ENCODE data around the gene ACP1.

ACP1 gene

DNA sequence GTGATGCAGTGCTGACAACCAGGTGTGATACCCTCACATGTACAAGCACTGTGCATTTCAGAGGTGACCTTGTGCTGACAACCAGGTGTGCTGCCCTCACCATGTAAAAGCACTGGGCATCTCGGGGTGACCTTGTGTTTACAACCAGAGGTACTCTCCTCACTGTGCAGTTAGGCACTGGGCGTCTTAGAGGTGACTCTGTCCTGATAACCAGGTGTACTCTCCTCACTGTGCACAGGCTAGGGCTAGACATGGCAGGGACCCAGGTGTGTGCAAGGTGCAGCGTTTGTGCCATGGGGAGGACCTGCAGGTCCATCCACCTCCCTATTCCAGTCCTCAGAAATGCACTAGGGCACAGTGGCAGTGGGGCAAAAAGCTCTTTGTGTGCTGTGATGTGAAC is 31.6 kb downstream of the ACP1 start:
- TF ChIP-seq, protein P1, sequence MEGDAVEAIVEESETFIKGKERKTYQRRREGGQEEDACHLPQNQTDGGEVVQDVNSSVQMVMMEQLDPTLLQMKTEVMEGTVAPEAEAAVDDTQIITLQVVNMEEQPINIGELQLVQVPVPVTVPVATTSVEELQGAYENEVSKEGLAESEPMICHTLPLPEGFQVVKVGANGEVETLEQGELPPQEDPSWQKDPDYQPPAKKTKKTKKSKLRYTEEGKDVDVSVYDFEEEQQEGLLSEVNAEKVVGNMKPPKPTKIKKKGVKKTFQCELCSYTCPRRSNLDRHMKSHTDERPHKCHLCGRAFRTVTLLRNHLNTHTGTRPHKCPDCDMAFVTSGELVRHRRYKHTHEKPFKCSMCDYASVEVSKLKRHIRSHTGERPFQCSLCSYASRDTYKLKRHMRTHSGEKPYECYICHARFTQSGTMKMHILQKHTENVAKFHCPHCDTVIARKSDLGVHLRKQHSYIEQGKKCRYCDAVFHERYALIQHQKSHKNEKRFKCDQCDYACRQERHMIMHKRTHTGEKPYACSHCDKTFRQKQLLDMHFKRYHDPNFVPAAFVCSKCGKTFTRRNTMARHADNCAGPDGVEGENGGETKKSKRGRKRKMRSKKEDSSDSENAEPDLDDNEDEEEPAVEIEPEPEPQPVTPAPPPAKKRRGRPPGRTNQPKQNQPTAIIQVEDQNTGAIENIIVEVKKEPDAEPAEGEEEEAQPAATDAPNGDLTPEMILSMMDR (IDR thresholded peaks at IDR 0.05; ENCODE audit: borderline replicate concordance, control extremely low read depth, extremely low read depth, insufficient read depth, missing control alignments): no peak
- no peak for DNase-seq (ENCODE audit: low spot score)
- in situ Hi-C loops (cut with MboI; ENCODE audit: low sequenced_read_pairs, unreplicated experiment): no loop called here

DNA sequence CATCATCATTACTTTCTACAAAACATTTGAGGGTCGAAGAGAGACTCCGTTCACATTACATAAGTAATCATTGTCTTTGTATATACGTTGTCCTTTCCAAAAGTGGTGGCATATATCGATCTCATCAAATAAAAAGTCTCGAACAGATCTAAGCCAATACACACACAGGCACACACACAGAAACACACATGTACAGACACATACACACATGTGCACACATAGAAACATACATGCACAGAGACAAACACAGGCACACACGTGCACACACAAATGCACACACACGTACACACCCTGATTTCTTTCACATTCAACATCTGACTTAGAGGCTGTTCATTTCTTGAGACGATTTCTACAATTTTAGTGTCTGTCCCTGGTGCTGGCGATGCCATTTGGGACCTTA is 40.6 kb downstream of the ACP1 start:
- DNase-seq (ENCODE audit: low spot score): no peak
- TF ChIP-seq, protein P1 (IDR thresholded peaks at IDR 0.05; ENCODE audit: borderline replicate concordance, control extremely low read depth, extremely low read depth, insufficient read depth, missing control alignments): no peak
- in situ Hi-C loops (cut with MboI; ENCODE audit: low sequenced_read_pairs, unreplicated experiment): no loop called here

- TF ChIP-seq, protein P1 (IDR thresholded peaks at IDR 0.05; ENCODE audit: borderline replicate concordance, control extremely low read depth, extremely low read depth, insufficient read depth, missing control alignments): no peak
- no peak for DNase-seq (ENCODE audit: low spot score)
- in situ Hi-C loops (cut with MboI; ENCODE audit: low sequenced_read_pairs, unreplicated experiment): no loop called here
These were observed 44.6 kb downstream of the ACP1 start for GRCh38 chr2:309148-309953.

- in situ Hi-C loops (cut with MboI; ENCODE audit: low sequenced_read_pairs, unreplicated experiment): no loop called here
- no peak for DNase-seq (ENCODE audit: low spot score)
These were observed 45.3 kb downstream of the ACP1 start for GRCh38 chr2:309954-310510.

GRCh38 chr2:310994-311393 is 46.2 kb downstream of the ACP1 start:
- in situ Hi-C loops (cut with MboI; ENCODE audit: low sequenced_read_pairs, unreplicated experiment): no loop called here
- TF ChIP-seq, protein P1 (IDR thresholded peaks at IDR 0.05; ENCODE audit: borderline replicate concordance, control extremely low read depth, extremely low read depth, insufficient read depth, missing control alignments): no peak
- no peak for DNase-seq (ENCODE audit: low spot score)

More at GRCh38 chr2:309954-310510, 45.3 kb downstream of the ACP1 start:
- TF ChIP-seq, protein P1 (IDR thresholded peaks at IDR 0.05; ENCODE audit: borderline replicate concordance, control extremely low read depth, extremely low read depth, insufficient read depth, missing control alignments): no peak

GRCh38 chr2:313991-314390 is 49.2 kb downstream of the ACP1 start:
- in situ Hi-C loops (cut with MboI; ENCODE audit: low sequenced_read_pairs, unreplicated experiment): no loop called here
- DNase-seq (ENCODE audit: low spot score): no peak
- TF ChIP-seq, protein P1 (IDR thresholded peaks at IDR 0.05; ENCODE audit: borderline replicate concordance, control extremely low read depth, extremely low read depth, insufficient read depth, missing control alignments): no peak
